ENCODE measurements around the gene NF1.
"Not testable (repeated sequence)": the region's sequence is repeated elsewhere in the genome, so short reads cannot be mapped to it uniquely, and the experiment has no call there.

Gene NF1, protein sequence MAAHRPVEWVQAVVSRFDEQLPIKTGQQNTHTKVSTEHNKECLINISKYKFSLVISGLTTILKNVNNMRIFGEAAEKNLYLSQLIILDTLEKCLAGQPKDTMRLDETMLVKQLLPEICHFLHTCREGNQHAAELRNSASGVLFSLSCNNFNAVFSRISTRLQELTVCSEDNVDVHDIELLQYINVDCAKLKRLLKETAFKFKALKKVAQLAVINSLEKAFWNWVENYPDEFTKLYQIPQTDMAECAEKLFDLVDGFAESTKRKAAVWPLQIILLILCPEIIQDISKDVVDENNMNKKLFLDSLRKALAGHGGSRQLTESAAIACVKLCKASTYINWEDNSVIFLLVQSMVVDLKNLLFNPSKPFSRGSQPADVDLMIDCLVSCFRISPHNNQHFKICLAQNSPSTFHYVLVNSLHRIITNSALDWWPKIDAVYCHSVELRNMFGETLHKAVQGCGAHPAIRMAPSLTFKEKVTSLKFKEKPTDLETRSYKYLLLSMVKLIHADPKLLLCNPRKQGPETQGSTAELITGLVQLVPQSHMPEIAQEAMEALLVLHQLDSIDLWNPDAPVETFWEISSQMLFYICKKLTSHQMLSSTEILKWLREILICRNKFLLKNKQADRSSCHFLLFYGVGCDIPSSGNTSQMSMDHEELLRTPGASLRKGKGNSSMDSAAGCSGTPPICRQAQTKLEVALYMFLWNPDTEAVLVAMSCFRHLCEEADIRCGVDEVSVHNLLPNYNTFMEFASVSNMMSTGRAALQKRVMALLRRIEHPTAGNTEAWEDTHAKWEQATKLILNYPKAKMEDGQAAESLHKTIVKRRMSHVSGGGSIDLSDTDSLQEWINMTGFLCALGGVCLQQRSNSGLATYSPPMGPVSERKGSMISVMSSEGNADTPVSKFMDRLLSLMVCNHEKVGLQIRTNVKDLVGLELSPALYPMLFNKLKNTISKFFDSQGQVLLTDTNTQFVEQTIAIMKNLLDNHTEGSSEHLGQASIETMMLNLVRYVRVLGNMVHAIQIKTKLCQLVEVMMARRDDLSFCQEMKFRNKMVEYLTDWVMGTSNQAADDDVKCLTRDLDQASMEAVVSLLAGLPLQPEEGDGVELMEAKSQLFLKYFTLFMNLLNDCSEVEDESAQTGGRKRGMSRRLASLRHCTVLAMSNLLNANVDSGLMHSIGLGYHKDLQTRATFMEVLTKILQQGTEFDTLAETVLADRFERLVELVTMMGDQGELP (N-terminal part only)

DNA sequence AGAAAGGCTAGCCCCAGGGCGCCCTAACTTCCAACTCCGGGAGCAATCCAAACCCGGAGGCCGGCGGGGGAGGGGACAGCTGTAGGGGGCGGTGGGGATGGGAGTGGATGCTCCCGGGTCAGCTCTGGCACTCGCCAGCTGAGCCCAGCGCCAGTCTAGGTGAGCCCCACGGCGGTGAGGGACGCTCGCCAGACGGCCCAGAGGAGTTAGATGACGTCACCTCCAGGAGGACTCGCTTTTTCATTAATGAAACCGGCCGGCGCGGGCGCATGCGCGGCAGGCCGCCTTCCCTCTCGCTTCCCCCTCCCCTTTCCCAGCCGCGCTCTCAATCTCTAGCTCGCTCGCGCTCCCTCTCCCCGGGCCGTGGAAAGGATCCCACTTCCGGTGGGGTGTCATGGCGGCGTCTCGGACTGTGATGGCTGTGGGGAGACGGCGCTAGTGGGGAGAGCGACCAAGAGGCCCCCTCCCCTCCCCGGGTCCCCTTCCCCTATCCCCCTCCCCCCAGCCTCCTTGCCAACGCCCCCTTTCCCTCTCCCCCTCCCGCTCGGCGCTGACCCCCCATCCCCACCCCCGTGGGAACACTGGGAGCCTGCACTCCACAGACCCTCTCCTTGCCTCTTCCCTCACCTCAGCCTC, at the start of gene NF1:
TSS of gene NF1 (plus strand) at position 378 of the 636 bp plus-strand sequence. CDS start 333 bp downstream, outside the sequence.
- DNase-seq (ENCODE audit: low read depth), result peak; percentile 72

DNA sequence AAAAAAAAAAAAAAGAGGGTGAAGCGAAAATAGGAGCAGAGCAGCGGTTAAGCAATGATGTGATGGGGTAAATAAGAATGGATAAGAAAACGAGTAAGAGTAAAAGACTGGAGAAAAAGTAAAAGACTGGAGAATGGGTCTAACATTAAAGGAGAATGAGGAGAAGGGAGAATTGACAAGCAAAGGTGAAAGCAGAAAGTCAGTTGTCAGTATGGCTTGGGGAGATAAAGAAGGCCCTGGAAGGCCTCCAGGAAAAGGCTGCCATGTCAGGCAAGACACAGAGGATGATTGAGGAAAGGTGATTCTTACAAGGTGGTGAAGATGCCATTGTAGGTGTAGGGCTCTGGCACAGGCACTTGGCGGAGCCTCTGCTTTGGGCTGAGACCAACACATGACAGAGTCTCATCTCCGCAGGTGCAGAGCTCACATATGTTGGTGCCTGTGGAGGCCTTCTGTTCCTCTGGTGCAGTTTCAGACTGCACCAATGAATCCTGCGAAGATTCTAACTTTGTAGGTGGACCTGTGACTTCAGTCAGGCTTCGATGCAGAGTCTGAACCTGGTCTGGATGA, 47.8 kb upstream of the NF1 start:
- not testable (repeated sequence) for DNase-seq (ENCODE audit: low read depth)

DNA sequence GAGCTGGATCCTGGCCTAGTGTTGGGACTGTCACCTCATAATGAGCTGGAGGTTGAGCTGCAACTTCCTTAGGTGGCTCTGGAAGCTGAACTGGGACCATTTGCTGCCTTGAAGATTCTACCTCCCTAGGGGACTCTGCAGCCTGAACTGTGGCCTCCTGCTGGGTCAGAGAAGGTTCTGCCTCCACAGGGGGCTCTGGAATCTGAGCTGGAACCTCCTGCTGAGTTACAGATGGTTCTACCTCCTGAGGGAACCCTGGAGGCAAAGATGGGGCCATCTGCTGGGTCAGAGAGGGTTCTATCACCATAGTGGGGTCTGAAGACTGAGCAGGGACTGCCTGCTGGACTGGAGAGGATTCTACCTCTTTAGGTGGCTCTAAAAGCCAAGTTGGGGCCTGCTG, 46.6 kb upstream of the NF1 start:
- no peak for DNase-seq (ENCODE audit: low read depth)

DNA sequence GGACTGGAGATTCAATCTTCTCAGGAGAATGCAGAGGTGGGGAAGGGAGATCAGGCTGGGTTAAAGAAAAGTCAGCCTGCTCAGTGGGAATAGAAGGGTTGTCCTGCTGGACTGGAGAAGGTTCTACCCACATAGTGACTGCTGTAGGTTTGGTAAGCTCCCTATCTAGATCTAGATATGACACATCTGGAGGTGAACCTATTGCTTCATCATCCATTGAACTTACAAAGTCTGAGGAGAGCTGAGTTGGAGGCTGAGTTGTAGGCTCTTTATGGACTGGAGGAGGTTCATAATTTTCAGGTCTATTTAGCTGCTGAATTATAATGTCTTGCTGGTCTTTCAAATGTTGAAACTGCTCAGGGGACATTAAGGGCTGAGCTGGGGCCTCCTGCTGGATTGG, 46.0 kb upstream of the NF1 start:
- no peak for DNase-seq (ENCODE audit: low read depth)

DNA sequence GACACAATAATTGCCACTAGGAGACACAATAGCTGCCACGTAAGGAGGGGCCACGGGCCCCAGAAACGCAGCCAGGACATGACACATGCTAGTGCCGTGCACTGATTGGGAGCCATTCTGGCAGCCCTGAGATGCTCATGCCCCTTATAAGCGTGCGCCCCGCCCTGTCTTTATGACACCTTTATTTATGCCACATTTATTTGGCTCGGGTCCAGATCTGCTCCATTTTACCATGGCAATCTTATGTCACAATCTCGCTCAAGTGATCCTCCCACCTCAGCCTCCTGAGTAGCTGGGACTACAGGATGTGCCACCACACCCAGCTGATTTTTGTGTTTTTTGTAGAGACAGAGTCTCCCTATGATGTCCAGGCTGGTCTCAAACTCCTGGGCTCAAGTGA, 43.8 kb upstream of the NF1 start:
- DNase-seq (ENCODE audit: low read depth), result no peak

DNA sequence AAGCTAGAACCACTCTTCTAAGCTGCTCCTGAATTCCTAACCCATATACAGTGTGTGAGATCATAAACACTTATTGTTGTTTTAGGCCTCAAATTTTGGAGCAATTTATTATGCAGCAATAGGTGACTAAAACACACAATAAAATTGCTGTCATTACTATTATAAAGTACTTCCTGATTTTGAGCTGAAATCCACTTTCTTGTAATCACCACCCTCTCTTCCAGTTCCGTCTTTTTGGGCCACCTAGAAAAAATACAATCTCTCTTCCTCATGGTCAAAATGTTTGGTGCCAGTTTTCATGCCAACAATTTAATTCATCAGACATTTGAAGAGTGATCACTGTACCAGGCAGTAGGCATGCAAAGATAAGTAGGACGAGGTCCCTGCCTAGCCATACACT, 43.3 kb upstream of the NF1 start:
- no peak for DNase-seq (ENCODE audit: low read depth)

DNA sequence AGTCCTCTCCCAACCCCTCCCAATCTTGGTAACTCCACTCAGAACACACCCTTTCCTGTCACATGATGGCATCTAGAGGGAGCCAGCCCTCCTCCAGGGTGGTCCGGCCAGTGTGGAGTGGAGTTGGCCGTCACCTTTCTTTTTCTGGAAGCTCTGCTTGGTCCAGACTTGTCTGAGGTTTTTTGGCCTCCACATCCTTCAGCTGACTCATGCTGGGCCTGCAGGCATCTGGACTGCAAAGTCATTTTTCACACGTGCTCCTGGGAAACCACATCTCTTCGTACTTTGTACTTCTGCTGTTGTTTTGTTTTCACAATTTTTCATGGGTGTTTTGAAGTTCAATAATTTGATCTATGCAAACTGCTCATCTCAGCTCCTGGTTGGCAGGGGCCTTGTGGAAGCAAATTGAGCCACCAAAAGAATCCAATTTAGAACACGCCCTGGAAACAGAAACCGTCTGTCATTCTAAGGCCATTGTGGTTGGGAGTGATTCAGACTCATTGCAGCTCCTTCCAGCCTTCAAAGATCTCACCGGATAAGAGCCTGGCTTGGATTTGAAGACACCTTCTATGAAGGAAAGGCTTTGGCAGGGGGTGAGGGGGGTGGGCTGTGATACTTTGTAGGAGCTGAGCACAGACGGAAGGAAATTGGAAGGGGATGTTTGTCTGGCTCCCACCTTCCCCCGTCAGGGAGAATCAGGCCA, 42.4 kb upstream of the NF1 start:
- DNase-seq (ENCODE audit: low read depth), result no peak

DNA sequence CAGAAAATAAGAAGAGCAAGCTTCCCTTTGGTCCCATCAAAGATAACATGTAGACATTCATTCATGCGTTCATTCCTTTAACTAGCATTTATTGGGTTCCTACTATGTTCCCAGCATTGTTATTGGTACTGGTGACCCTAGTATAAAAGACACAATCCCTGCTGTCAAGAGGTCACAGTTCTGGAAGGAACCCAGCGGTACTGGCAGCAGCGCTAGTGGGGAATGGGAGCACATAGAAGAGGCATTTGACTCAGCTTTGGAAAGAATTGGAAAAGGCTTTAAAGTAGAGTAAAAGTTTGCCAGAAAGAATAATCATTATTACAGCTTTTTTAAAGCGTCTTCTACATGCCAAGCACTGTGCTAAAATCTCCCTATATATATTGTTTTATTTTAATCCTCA, 41.7 kb upstream of the NF1 start:
- DNase-seq (ENCODE audit: low read depth), result no peak

DNA sequence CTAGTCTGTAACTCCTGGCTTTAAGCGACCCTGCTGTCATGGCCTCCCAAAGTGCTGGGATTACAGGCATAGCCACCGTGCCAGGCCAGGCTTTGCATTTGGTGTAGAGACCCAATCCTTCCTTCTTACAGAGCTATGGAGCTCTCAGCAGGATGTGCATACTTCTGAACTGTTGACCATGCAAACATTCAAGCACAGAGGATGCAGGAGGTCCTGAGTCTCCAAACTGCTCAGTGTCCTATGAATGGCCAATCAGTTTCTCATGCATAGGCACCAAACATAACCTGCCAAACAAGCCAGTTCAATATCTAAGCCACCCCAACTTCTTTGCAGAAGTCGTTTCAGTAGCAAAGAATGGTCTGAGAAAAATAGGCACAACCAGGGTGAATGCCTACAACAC, 40.0 kb upstream of the NF1 start:
- DNase-seq (ENCODE audit: low read depth), result no peak

DNA sequence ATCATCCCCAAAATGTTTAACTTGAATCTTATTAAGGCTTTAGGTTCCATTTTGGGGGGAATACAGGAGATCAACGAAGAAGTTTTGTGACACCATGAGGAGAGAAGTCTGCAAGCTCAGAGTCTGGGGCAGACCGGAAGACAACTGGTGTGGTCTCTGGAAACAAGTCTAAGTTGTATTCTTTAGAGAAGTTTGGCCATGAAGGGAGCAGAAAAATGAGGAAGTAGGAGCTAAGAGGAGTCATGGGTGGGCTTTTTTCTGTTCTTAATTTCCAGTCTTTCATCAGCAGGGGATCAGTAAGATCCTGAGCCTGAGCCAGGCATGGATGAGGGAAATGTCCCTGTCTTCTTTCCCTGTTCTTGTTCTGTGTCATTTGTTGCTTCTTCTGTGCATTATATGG, 35.8 kb upstream of the NF1 start:
- DNase-seq (ENCODE audit: low read depth), result no peak

DNA sequence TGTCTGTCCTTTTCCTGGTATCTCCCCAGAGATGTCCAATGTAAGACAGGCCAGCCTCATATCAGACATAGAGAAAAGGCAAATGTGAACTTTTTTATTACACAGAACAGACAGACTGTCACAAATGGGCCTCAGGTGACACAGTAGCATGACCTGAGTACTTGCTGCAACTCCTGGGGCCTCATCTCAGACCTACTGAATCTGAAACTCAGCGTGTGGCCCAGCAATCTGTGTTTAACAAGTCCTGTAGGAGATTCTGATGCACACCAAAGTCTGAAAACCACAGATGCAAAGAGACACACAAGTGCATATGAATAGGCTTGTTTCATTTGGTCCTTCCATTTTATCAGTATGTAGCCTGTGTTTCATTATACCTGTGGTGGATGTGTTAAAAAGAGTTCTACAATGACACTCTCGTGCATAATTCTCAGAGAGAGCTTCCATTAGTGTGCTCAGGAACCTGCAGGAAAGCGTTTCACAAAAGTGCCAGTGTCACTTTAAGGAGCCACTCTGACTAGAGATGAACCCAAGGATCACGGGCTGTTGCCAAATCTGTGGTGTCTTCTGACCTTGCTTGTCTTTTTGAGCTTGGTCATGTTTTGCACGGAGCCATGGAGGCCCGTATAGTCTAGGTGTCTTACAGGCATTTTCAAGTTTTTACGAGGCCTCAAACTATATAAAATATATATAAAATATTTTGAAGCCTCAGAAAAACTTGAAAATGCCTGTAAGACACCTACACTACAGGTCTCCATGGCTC, 33.8 kb upstream of the NF1 start:
- no peak for DNase-seq (ENCODE audit: low read depth)

DNA sequence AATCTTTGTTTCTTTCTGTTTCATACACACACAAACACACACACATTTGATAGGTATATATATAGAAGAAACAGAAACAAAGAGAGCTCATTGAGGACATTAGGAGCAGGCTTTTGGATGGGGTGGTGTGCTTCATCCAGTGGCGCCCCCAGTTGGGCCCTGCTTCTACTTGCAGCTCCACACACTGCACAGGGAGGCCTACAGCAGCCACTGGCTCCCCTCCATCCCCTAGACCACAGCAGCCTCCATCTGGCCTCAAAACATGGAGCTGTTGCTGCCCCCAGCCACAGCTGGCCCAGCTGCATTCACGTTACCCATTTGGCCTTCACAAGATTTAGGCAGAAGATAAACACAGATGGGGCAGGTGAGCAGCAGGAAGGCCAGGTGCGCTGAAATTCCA, 33.1 kb upstream of the NF1 start:
- no peak for DNase-seq (ENCODE audit: low read depth)

DNA sequence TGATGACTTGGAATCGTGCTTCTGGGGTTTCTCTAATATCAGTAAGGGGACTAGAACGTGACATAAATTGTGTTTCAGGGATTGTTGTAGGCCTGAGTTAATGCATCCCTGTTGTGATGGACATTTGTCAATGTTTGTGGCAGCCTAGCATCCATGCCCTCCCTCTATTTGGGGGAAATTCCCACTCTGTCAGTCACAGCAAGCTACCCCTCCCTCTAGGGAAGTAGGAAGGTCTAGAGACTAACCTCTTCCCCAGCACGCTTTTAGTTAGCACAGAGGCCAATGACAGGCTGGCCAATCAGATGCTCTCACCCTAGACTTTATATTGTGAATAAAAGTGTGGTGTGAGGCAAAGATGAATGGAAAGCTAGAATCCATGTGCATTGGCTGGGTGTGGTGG, 32.4 kb upstream of the NF1 start:
- no peak for DNase-seq (ENCODE audit: low read depth)

DNA sequence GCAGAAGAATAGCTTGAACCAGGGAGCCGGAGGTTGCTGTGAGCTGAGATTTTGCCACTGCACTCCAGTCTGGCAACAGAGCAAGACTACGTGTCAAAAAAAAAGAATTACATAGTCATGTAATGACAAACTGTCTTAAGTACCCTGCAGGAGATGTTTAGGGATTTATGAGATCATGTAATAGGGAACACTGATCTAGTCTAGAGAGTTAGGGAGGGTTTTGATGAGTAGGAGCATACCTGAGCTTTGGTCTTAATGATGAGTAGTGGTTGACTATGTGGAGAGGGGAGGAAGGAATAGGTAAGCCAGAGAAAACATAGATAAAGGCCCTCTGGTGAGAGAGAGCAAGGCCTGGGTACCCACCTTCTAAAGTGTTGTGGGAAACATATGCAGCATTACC, 30.1 kb upstream of the NF1 start:
- no peak for DNase-seq (ENCODE audit: low read depth)

DNA sequence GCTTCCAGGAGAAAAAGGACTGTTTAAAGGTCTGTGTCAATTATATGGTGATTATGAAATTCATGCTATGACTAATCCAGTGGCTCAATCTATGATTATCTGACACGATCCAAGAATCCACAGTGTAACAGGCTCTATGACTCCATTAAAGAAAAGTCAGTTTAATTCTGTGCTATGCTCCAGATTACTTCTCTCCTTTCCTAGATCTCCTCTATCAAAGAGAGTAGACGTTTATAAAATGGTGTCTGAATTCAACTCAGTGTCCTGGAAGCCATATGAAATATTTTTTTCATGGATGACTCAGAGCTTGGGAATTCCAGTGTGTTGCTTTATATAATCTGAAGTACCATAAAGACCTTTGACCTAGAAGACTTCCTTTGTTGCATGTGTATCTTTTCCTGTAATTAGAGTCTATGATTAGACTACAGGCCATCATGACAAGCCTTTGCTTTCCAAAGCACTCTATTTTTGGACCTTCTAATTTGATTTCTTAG, 27.0 kb upstream of the NF1 start:
- no peak for DNase-seq (ENCODE audit: low read depth)

DNA sequence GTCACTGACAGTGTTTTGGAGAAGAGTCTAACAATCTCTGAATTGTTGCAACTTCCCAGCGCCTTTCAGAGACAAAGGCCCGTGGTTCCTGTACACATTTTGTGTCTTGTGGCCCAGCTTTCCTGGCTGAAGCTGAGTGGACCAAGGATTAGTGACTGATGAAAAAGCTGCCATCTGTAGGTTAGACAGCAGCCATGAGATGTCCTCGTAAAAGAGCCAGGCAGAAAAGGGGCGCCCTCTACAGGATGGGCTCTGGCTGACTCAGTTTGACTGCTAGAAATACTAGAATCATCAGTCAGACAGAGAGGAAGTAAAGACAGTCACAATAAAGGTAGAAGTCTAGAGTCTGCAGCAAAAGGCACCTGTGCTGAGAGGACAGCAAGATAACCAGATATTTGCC, 26.5 kb upstream of the NF1 start:
- no peak for DNase-seq (ENCODE audit: low read depth)

DNA sequence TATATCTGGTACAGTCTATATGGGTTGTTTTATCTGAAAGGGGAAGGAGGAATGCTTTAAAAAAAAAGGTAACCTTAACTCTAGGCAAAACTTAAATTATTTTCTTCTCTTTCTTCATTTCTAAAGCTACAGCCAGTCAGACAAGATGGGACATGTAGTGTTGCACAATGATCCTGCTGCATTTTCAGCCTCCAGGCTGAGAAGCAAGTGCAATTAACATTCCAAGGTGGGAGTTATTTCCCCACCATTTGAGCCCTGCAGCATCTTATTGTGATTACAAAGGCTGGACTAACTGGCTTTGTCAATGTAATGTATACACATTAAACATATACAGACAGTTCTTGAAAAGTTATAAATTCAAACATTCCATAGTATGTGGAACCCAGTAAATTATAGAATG, 22.6 kb upstream of the NF1 start:
- DNase-seq (ENCODE audit: low read depth), result no peak

DNA sequence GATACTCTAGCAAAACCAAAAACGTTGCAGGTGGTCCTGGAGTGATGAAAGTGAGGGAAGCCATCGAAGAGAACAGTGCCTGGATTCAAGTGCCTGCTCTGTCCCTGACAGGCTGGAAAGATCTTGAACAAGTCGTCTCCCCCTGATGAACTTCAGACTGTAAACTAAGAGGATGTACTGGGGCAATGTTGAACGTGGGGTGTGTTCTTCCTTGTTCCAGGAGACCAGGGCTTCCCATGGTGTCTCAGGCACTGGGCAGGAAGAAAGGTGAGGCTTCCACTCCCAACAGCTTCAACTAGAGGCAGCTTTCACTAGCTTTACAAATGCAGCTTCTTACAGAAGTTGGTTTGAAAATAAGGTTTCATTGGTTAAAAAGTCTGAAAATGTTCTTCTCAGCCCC, 21.4 kb upstream of the NF1 start:
- DNase-seq (ENCODE audit: low read depth), result no peak

DNA sequence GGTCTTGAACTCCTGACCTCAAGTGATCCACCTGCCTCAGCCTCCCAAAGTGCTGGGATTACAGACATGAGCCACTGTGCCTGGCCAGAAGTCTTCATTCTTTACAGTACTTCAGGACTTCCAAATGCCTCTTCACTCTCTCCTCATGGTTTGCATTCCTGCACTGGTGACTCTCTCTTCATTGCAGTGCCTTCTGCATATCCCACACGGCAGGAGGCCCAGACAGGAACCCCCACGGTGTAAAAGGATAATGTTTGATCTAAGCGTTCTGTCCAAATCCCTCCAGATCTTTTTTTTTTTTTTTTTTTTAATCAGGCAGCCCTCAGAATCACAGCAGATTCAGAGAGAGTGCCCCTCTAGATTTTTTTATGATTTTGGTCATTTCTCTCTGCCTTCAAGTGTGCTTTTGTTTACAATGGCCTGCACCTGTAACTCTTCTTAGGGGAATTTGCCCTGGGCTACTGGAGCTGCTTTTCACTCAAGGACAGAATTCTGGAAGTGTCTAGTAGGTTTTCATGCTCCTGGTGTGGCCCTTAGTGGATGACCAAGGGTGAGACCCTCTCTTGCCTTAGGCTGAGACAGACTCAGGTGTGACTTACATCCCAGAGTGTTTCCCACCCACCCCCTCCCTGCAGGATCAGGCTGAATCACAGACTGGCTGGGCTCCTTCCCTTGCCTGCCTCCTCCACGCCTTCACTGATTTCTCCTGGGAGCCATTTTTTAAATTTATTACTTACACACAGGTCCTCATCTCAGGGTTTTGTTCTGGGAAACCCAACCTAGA, 19.8 kb upstream of the NF1 start:
- DNase-seq (ENCODE audit: low read depth), result no peak
